Mesendoderm (in vitro differentiated cells): Measurements from ENCODE around the gene IGFBPL1.
A peak's percentile ranks its signal among the peaks of the same experiment; 100 is the strongest.

ENCODE experiments used
- DNase-seq: peaks from one replicate; pipeline ENCODE4 v3.0.0; 2013
- H2AK5ac ChIP-seq: 2 replicates; pipeline ENCODE4 v1.6.1; 2013; ENCODE audit warnings: low read length, inconsistent platforms
- H2BK120ac ChIP-seq: 2 replicates; pipeline ENCODE4 v1.6.1; 2013; ENCODE audit warnings: low read depth, mild to moderate bottlenecking, low read length, moderate library complexity, mixed read lengths
- H2BK15ac ChIP-seq: replicated peaks from 2 replicates; pipeline ENCODE4 v1.6.1; 2013; ENCODE audit warnings: low read depth, mild to moderate bottlenecking, moderate library complexity
- H2BK5ac ChIP-seq: 2 replicates; pipeline ENCODE4 v1.6.1; 2013; ENCODE audit warnings: low read length, inconsistent platforms
- H3K18ac ChIP-seq: 2 replicates; pipeline ENCODE4 v1.6.1; 2013; ENCODE audit warnings: mild to moderate bottlenecking, low read length, mixed read lengths
- H3K23ac ChIP-seq: one replicate; pipeline ENCODE4 v1.6.1; 2013; ENCODE audit warnings: low read length
- H3K27ac ChIP-seq: 2 replicates; pipeline ENCODE4 v1.5.1; 2013; ENCODE audit warnings: low read depth, mild to moderate bottlenecking, inconsistent platforms, low read length, moderate library complexity
- H3K27me3 ChIP-seq: 2 replicates; pipeline ENCODE4 v1.6.1; 2013; ENCODE audit warnings: low read length, control low read depth, mild to moderate bottlenecking, inconsistent platforms; ENCODE audit not compliant: insufficient read depth, poor library complexity
- H3K36me3 ChIP-seq: 2 replicates; pipeline ENCODE4 v1.6.1; 2013; ENCODE audit warnings: low read length, inconsistent platforms; ENCODE audit not compliant: control insufficient read depth, insufficient read depth
- H3K4ac ChIP-seq: one replicate; pipeline ENCODE4 v1.6.1; 2013; ENCODE audit warnings: low read depth, mild to moderate bottlenecking, low read length, moderate library complexity
- H3K4me1 ChIP-seq: 2 replicates; pipeline ENCODE4 v1.6.1; 2013; ENCODE audit warnings: low read depth, low read length, inconsistent platforms; ENCODE audit not compliant: control insufficient read depth
- H3K4me2 ChIP-seq: 2 replicates; pipeline ENCODE4 v1.6.1; 2013; ENCODE audit warnings: low read length
- H3K4me3 ChIP-seq: 2 replicates; pipeline ENCODE4 v1.5.1; 2013; ENCODE audit warnings: mild to moderate bottlenecking, low read length
- H3K56ac ChIP-seq: one replicate; pipeline ENCODE4 v1.6.1; 2013; ENCODE audit warnings: low read length
- H3K79me1 ChIP-seq: 2 replicates; pipeline ENCODE4 v1.6.1; 2013; ENCODE audit warnings: low read length, inconsistent platforms
- H3K79me2 ChIP-seq: 2 replicates; pipeline ENCODE4 v1.6.1; 2013; ENCODE audit warnings: mild to moderate bottlenecking, low read length; ENCODE audit not compliant: control insufficient read depth, insufficient read depth
- H3K9ac ChIP-seq: 2 replicates; pipeline ENCODE4 v1.6.1; 2013; ENCODE audit warnings: low read length, inconsistent platforms
- H4K5ac ChIP-seq: one replicate; pipeline ENCODE4 v1.6.1; 2013; ENCODE audit warnings: low read length
- H4K8ac ChIP-seq: one replicate; pipeline ENCODE4 v1.6.1; 2013; ENCODE audit warnings: low read depth, mild to moderate bottlenecking, control low read depth, low read length, moderate library complexity
- WGBS: extraction: QIAGEN DNeasy Blood & Tissue Kit; methylation state at CpG from one replicate; pipeline ENCODE4 v1.1.7; 2013; ENCODE audit warnings: low lambda C conversion rate, missing lambda C conversion rate; ENCODE audit not compliant: insufficient coverage; ENCODE audit errors: extremely low coverage; 5-methylcytosine and 5-hydroxymethylcytosine counted together

The IGFBPL1 gene

DNA sequence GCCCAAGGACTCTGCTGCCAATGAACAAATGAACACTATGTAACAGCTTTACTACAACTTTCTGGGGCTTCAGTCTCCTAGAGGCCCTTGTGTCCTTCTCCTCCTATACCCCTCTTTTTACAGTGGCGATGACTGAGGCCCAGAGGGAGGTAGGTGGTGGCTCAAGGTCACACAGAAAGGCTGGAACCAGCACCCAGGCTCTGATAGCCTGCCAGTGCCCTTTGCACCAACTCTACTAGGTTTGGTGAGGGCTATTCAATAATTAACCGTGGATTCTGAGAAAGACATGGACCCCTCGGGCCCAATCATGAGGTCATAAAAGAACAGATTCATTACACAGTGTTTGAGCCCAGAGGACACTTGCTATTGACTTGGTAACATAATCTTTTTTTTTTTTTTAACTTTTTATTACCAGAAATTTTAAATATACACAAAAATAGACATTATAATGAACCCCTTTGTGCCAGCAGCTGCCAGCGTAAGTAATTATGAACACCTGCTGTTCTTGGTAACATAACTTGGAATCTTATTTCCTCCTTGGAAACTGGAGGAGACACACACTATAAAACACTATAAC, 37.8 kb downstream of the IGFBPL1 start:
- Histone ChIP-seq H3K36me3 (no peaks in the 10 kb centered on the region), H3K18ac (no peak overlapping the region), H3K4me2 (no peak overlapping the region), H3K4me1 (peaks cover 4% of the 10 kb centered on the region), H3K79me1 (no peaks in the 10 kb centered on the region), H2BK15ac (no peak overlapping the region), H3K27me3 (no peaks in the 10 kb centered on the region), H3K9ac (no peak overlapping the region), H2AK5ac (no peak overlapping the region), H2BK5ac (no peak overlapping the region), H3K79me2 (no peaks in the 10 kb centered on the region), H3K4me3 (no peak overlapping the region), H2BK120ac (no peak overlapping the region), H4K8ac (no peak overlapping the region), H3K27ac (no peak overlapping the region), H4K5ac (no peak overlapping the region), H3K23ac (no peak overlapping the region), H3K4ac (no peak overlapping the region), H3K56ac (no peak overlapping the region)
- DNase-seq = no peak
- WGBS = no CpG with 5 or more reads among the region's 4 CpGs

DNA sequence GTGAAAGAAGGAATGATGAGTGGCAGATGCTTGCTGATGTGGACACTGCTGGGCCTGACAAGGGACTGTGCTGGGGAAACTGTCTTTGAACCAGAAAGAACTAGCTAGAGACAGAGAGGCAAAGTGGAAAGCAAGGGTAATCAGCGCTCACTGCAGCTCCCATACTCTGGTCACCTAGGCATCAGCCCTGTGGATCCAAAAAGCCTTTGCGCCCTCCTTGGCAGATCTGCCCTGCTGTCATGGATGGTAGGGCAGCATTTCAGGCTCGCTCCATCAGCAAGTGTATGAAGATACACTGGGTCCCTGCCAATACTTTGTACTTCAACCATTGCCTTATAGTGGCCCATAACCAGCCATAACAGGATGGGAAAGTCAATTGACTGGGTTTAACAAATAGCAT, 38.4 kb downstream of the IGFBPL1 start:
- Histone ChIP-seq H3K27me3 (no peaks in the 10 kb centered on the region), H2AK5ac (no peak overlapping the region), H3K9ac (no peak overlapping the region), H3K4me1 (peaks cover 9% of the 10 kb centered on the region), H3K79me1 (no peaks in the 10 kb centered on the region), H3K27ac (no peak overlapping the region), H3K56ac (no peak overlapping the region), H3K23ac (no peak overlapping the region), H4K5ac (no peak overlapping the region), H3K4me3 (no peak overlapping the region), H2BK5ac (no peak overlapping the region), H4K8ac (no peak overlapping the region), H3K4ac (no peak overlapping the region), H3K36me3 (no peaks in the 10 kb centered on the region), H3K4me2 (no peak overlapping the region), H3K79me2 (no peaks in the 10 kb centered on the region), H2BK120ac (no peak overlapping the region), H3K18ac (no peak overlapping the region), H2BK15ac (no peak overlapping the region)
- DNase-seq = no peak
- no CpG with 5 or more reads among the region's 3 CpGs for WGBS

DNA sequence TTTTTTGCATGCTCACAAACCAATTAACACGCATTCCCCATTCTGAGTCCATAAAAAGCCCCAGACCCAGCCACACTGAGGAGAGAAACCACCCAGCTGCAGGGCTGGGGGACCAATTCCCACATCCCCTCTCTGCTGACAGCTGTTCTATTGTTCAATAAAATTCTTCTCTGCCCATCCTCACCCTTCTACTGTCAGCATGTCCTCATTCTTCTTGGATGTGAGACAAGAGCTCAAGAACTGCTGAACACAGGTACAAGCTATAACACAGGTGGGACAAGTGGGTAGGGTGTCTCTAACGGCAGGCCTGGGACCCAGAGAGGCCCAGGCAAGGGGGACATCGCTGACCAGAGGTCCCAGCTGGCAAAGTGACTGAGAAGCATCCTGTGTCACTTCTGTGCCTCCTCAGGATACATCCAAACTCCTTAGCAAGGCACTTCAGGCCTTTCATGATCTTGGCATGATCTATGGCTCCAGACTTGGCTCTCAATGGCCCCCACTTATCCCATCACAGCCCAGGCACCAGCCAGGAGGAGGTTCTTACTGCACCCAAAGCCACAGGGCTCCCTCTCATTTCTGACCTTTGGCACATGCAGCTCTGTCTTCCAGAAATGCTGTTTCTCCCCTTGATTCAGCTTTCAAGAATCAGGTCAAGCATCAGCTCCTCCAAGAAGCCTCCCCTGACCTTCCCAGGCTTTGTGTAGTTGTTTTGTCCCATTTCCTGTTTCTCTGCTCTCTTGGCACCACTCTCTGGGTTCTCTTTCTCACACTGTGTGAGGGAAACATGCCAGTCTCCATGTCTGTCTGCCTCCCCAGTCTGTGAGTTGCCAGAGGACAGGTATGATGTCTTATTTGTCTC, 39.0 kb downstream of the IGFBPL1 start:
- no peaks in the 10 kb centered on the region for H3K79me1 ChIP-seq
- no peak overlapping the region for H3K4ac ChIP-seq
- no CpG with 5 or more reads among the region's 3 CpGs for WGBS
- no peaks in the 10 kb centered on the region for H3K79me2 ChIP-seq
- H3K18ac ChIP-seq = no peak overlapping the region
- no peak overlapping the region for H4K5ac ChIP-seq
- H3K9ac ChIP-seq = no peak overlapping the region
- no peak overlapping the region for H3K4me2 ChIP-seq
- no peak overlapping the region for H3K23ac ChIP-seq
- no peaks in the 10 kb centered on the region for H3K36me3 ChIP-seq
- DNase-seq = no peak
- no peak overlapping the region for H3K56ac ChIP-seq
- H2BK15ac ChIP-seq = no peak overlapping the region
- no peak overlapping the region for H2AK5ac ChIP-seq
- H3K27ac ChIP-seq = no peak overlapping the region
- no peak overlapping the region for H4K8ac ChIP-seq
- no peak overlapping the region for H2BK120ac ChIP-seq
- H3K4me3 ChIP-seq = no peak overlapping the region
- no peaks in the 10 kb centered on the region for H3K27me3 ChIP-seq
- peaks cover 15% of the 10 kb centered on the region for H3K4me1 ChIP-seq
- H2BK5ac ChIP-seq = no peak overlapping the region

DNA sequence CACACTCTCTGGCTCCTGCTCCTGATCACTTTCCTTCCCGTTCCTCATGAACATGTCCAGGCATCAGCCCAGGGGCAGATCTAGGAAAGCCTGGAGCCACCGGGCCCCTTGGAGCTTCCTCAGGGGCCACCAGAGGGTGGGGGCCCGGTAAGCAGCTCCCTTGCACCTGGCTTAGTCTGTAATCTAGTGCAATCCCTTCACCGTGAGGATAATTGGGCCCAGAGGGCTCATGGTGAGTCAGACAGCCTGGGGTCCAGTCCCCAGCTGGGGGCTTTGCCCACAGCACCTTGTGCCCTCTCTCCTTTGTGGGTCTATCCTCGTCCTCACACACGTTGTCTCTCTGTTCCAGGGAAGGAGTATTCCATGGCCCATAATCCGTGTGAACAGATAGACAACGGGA, 42.1 kb downstream of the IGFBPL1 start:
- H3K27ac ChIP-seq = no peak overlapping the region
- H3K4ac ChIP-seq = peak overlapping the region; percentile 8
- H3K56ac ChIP-seq = peak overlapping the region; percentile 65
- H2BK15ac ChIP-seq = no peak overlapping the region
- H3K4me2 ChIP-seq = no peak overlapping the region
- H4K8ac ChIP-seq = no peak overlapping the region
- H3K4me3 ChIP-seq = no peak overlapping the region
- peak overlapping the region; percentile 47 for H2AK5ac ChIP-seq
- no peaks in the 10 kb centered on the region for H3K36me3 ChIP-seq
- H2BK120ac ChIP-seq = peak overlapping the region; percentile 14
- H3K23ac ChIP-seq = peak overlapping the region; percentile 15
- H3K9ac ChIP-seq = no peak overlapping the region
- no peaks in the 10 kb centered on the region for H3K79me2 ChIP-seq
- no CpG with 5 or more reads among the region's 8 CpGs for WGBS
- H3K4me1 ChIP-seq = peaks cover 20% of the 10 kb centered on the region
- no peaks in the 10 kb centered on the region for H3K79me1 ChIP-seq
- H3K18ac ChIP-seq = peak overlapping the region; percentile 52
- no peak for DNase-seq
- no peak overlapping the region for H4K5ac ChIP-seq
- peak overlapping the region; percentile 21 for H2BK5ac ChIP-seq
- no peaks in the 10 kb centered on the region for H3K27me3 ChIP-seq

DNA sequence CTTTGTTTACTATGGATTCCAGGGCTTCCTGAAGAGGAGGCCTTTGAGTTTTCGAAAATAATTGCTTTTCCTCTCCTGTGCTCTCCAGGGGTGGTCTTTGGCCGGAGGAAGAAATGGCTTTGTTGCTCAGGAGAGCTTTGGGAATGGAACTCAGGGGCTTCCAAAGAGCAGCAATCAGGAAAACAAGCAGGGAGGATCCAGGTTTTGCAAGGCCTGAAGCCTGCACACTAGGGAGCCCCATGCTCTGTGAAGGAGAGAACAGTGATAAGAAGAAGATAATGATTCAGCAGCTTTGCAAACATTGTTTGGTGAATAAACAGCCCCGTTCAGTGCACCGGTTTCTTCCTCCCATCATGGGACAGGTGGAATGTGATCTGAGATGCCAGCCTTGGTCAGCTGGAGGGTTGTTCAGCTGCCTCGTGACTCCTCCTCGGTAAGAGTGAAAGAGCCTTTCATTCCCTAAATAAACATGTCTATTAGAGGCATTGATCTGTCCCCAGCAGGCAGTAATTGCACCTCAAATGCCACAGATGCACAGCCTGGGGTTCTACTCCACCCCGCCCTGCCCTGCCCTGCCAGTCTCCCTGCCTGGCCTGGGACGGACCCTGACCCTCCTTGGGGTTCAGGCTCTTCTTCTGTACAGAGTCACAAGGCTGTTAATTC, 43.3 kb downstream of the IGFBPL1 start:
- WGBS = no CpG with 5 or more reads among the region's 8 CpGs
- H3K56ac ChIP-seq = peak overlapping the region; percentile 65
- H4K5ac ChIP-seq = no peak overlapping the region
- no peak overlapping the region for H3K9ac ChIP-seq
- H3K79me1 ChIP-seq = no peaks in the 10 kb centered on the region
- H3K4me3 ChIP-seq = no peak overlapping the region
- peak overlapping the region; percentile 52 for H3K18ac ChIP-seq
- H3K27ac ChIP-seq = peak overlapping the region; percentile 62
- H4K8ac ChIP-seq = no peak overlapping the region
- H2BK5ac ChIP-seq = peak overlapping the region; percentile 27
- no peaks in the 10 kb centered on the region for H3K79me2 ChIP-seq
- no peak overlapping the region for H2AK5ac ChIP-seq
- DNase-seq = peak; percentile 93
- H2BK15ac ChIP-seq = no peak overlapping the region
- H3K27me3 ChIP-seq = no peaks in the 10 kb centered on the region
- no peaks in the 10 kb centered on the region for H3K36me3 ChIP-seq
- H3K4me1 ChIP-seq = peaks cover 20% of the 10 kb centered on the region
- no peak overlapping the region for H3K4me2 ChIP-seq
- no peak overlapping the region for H2BK120ac ChIP-seq
- peak overlapping the region; percentile 8 for H3K4ac ChIP-seq
- H3K23ac ChIP-seq = no peak overlapping the region
